Ishikawa (cell line): ENCODE data around the gene KIF1C.

ENCODE experiments used
- CEBPB ChIP-seq: IDR thresholded peaks from 2 replicates; pipeline ENCODE4 v1.6.1; 2012
- CREB1 ChIP-seq: IDR thresholded peaks from 2 replicates; pipeline ENCODE4 v1.6.1; 2012; ENCODE audit warnings: low read depth
- EGR1 ChIP-seq: IDR thresholded peaks from 2 replicates; pipeline ENCODE4 v1.6.1; 2012
- EP300 ChIP-seq: IDR thresholded peaks from 2 replicates; pipeline ENCODE4 v1.6.1; 2012; ENCODE audit warnings: borderline replicate concordance
- FOXM1 ChIP-seq: IDR thresholded peaks from 2 replicates; pipeline ENCODE4 v1.6.1; 2012; ENCODE audit warnings: low read depth, borderline replicate concordance
- NFIC ChIP-seq: IDR thresholded peaks from 2 replicates; pipeline ENCODE4 v1.6.1; 2012
- RAD21 ChIP-seq: IDR thresholded peaks from 2 replicates; pipeline ENCODE4 v1.6.1; 2012; ENCODE audit warnings: low read depth
- TAF1 ChIP-seq: IDR thresholded peaks from 2 replicates; pipeline ENCODE4 v1.6.1; 2012; ENCODE audit warnings: low read depth, mild to moderate bottlenecking
- TCF12 ChIP-seq: IDR thresholded peaks from 2 replicates; pipeline ENCODE4 v1.6.1; 2012; ENCODE audit warnings: low read depth
- TEAD4 ChIP-seq: IDR thresholded peaks from 2 replicates; pipeline ENCODE4 v1.6.1; 2012
- YY1 ChIP-seq: IDR thresholded peaks from 2 replicates; pipeline ENCODE4 v1.6.1; 2012; ENCODE audit warnings: low read depth
- ZBTB7A ChIP-seq: IDR thresholded peaks from 2 replicates; pipeline ENCODE4 v1.6.1; 2012; ENCODE audit warnings: low read depth
- TF ChIP-seq, protein P1 (sequence below): IDR thresholded peaks from 2 replicates; pipeline ENCODE4 v1.6.1; 2012
- TF ChIP-seq, protein P2 (sequence below): IDR thresholded peaks from 2 replicates; pipeline ENCODE4 v1.6.1; 2012; ENCODE audit warnings: low read depth, mild to moderate bottlenecking
- TF ChIP-seq, protein P3 (sequence below): IDR thresholded peaks from 2 replicates; pipeline ENCODE4 v1.6.1; 2012

KIF1C gene

DNA sequence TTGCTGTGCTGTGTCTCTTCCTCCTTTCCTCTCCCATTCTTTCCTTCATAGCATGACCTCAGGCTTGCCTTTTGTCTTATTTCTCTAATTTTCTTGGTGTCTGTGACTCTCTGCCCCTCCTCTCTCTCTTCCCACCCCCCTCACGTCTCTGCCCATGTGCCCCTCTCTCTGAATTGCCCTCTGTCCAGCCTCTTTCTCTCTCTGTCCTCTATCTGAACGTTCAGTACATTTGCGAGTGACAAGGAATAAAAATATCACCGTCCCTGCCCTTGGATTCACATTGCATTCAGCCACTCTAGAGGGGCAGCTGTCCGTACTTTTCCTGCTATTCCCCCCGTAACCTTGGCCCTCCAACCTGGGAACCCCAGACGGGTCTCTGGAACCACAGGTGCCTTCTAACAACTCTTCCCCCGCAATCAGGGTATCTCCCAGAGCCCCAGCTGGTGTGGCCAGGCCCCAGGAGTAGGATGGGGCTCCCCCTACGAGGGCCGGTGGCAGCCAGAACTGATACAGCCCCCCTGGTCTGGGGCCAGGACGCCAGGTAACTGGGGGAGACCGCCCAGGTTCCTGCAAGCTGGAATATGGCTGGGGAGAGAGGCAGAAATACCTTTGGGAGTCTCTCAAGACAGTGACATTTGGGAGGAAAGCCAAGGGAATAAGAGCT is 1.8 kb downstream of the KIF1C start:
- TF ChIP-seq CEBPB (no peak), CREB1 (no peak), NFIC (no peak), YY1 (no peak), EP300 (no peak), TEAD4 (no peak), EGR1 (no peak), TCF12 (no peak), ZBTB7A (no peak), FOXM1 (no peak), TAF1 (no peak), RAD21 (no peak)
- TF ChIP-seq, protein P1, sequence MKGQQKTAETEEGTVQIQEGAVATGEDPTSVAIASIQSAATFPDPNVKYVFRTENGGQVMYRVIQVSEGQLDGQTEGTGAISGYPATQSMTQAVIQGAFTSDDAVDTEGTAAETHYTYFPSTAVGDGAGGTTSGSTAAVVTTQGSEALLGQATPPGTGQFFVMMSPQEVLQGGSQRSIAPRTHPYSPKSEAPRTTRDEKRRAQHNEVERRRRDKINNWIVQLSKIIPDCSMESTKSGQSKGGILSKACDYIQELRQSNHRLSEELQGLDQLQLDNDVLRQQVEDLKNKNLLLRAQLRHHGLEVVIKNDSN = no peak
- TF ChIP-seq, protein P2, sequence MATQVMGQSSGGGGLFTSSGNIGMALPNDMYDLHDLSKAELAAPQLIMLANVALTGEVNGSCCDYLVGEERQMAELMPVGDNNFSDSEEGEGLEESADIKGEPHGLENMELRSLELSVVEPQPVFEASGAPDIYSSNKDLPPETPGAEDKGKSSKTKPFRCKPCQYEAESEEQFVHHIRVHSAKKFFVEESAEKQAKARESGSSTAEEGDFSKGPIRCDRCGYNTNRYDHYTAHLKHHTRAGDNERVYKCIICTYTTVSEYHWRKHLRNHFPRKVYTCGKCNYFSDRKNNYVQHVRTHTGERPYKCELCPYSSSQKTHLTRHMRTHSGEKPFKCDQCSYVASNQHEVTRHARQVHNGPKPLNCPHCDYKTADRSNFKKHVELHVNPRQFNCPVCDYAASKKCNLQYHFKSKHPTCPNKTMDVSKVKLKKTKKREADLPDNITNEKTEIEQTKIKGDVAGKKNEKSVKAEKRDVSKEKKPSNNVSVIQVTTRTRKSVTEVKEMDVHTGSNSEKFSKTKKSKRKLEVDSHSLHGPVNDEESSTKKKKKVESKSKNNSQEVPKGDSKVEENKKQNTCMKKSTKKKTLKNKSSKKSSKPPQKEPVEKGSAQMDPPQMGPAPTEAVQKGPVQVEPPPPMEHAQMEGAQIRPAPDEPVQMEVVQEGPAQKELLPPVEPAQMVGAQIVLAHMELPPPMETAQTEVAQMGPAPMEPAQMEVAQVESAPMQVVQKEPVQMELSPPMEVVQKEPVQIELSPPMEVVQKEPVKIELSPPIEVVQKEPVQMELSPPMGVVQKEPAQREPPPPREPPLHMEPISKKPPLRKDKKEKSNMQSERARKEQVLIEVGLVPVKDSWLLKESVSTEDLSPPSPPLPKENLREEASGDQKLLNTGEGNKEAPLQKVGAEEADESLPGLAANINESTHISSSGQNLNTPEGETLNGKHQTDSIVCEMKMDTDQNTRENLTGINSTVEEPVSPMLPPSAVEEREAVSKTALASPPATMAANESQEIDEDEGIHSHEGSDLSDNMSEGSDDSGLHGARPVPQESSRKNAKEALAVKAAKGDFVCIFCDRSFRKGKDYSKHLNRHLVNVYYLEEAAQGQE = no peak
- TF ChIP-seq, protein P3, sequence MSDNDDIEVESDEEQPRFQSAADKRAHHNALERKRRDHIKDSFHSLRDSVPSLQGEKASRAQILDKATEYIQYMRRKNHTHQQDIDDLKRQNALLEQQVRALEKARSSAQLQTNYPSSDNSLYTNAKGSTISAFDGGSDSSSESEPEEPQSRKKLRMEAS = no peak

DNA sequence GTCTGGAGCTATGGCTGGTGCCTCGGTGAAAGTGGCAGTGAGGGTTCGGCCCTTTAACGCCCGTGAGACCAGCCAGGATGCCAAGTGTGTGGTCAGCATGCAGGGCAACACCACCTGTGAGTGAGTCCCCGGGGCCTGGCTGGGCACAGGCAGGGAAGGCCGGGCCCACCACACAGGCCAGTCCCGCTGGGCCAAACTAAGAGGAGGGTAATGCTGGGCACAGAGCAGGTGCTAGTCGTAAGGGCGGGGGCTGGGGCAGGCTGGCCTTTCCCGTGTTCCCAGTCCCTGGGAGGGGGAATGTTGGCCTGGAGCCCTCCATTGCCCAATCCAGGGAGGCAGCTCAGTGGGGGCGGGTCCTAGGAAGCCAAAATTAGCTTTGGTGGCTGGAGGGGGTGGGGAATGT is 2.5 kb downstream of the KIF1C start:
- TF ChIP-seq TCF12 (no peak), RAD21 (no peak), CREB1 (no peak), NFIC (no peak), CEBPB (no peak), TEAD4 (no peak)
- TF ChIP-seq, protein P3 = no peak

DNA sequence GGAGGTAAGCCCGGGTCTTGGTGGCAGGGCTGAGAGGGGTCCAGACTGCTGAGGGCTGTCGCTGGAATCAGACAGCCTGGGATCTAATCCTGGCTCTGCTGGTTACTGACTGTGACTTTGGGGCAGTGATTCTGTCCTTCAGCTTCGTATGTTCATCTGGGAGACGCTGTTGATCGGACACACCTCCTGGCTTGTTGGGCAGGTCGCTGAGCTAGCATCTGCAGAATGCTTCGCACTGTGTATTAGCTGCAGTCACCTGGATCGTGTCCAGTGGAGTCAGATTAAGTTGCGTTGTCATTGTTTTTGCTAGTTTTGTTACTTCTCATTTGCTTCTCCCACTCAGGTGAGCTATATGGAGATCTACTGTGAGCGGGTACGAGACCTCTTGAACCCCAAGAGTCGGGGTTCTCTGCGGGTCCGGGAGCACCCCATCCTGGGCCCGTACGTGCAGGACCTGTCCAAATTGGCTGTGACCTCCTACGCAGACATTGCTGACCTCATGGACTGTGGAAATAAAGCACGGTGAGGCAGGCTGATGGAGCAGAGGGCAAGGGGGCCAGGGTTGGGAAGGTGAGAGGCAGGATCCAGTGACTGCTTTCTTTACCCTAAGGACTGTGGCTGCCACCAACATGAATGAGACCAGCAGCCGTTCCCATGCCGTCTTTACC is 4.5 kb downstream of the KIF1C start:
- TF ChIP-seq FOXM1 (no peak), TCF12 (no peak)

DNA sequence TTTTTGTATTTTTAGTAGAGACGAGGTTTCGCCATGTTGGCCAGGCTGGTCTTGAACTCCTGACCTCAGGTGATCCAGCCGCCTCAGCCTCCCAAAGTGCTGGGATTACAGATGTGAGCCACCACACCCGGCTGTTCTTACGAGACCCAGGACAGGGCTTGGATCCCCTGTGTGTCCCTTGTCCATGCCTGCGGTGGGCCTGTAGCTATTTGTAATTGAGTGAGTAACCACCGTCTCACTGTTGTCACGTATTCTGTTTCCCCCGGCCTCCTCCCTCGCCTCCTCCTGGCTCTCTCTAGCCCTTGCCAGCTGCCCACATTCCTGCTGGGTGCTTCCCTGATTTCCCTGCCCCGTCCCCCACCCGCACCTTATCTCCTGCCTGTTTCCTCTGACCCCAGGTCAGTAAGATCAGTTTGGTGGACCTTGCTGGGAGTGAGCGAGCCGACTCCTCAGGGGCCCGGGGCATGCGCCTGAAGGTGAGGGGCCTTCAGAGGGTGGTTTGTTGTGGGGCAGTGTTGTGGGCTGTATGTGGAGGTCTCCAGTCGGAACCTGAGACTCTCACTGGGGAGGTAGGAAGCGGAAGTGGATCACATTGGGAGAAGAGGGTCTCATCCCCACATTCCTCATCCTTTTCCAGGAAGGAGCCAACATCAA is 5.6 kb downstream of the KIF1C start:
- TF ChIP-seq EP300 (no peak), TCF12 (no peak), NFIC (no peak), TAF1 (no peak), ZBTB7A (no peak), EGR1 (no peak), RAD21 (no peak), FOXM1 (no peak), TEAD4 (no peak), CEBPB (no peak), YY1 (no peak)
- TF ChIP-seq, protein P2 = no peak
- TF ChIP-seq, protein P3 = no peak

DNA sequence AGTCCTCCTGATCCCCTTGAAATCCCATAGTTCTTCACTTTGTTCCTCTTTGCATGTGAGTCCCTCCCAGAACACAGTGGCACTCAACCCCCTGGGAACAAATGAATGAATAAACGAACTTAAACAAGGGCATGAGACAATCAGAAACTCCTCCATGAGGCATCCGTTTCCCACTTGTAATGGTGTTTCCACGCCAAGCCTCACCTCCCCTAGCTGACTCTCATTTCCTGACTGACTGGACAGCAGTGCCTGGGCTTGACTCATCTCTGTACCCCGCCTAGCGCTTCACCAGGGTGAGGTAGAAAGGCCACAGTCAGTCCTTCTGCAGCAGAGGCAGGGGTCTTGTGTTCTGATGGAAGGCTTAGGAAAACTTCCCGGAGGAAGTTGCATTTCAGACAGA is 14.2 kb downstream of the KIF1C start:
- TF ChIP-seq ZBTB7A = no peak
- no peak for TF ChIP-seq TEAD4
- no peak for TF ChIP-seq FOXM1
- no peak for TF ChIP-seq YY1
- no peak for TF ChIP-seq CREB1

DNA sequence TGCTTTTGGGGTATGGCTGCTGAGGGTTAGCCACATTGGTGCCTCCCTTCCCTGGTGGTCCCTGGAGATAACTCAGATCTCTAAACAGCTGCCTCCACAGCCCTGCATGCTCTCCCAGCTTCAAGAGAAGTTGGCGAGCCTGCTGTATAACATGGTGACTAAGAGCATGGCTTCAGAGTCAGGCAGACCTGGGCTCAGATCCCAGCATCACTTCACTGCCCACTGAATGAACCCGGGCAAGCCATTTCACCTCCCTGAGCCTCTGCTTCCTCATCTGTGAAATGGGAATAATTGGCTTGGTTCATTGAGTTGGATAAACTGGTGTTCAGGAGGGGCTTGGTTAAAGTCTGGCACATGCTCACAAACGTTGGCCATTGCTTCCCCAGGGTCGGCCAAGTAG is 16.6 kb downstream of the KIF1C start:
- TF ChIP-seq YY1 = no peak
- TF ChIP-seq, protein P2 = no peak
- no peak for TF ChIP-seq TCF12
- no peak for TF ChIP-seq NFIC
- no peak for TF ChIP-seq ZBTB7A
- no peak for TF ChIP-seq CREB1
